Activated T-helper 1 cell treated with Interleukin-2 at 50 U/mL for 16 hours (primary cell): Measurements from ENCODE around the gene PIGW.
A peak's percentile ranks its signal among the peaks of the same experiment; 100 is the strongest.
"Not testable (repeated sequence)": the region's sequence is repeated elsewhere in the genome, so short reads cannot be mapped to it uniquely, and the experiment has no call there.

Experiments used
- DNase-seq: peaks from one replicate; pipeline ENCODE4 v3.0.0-alpha.2; 2020; ENCODE audit warnings: low read depth

The PIGW gene

DNA sequence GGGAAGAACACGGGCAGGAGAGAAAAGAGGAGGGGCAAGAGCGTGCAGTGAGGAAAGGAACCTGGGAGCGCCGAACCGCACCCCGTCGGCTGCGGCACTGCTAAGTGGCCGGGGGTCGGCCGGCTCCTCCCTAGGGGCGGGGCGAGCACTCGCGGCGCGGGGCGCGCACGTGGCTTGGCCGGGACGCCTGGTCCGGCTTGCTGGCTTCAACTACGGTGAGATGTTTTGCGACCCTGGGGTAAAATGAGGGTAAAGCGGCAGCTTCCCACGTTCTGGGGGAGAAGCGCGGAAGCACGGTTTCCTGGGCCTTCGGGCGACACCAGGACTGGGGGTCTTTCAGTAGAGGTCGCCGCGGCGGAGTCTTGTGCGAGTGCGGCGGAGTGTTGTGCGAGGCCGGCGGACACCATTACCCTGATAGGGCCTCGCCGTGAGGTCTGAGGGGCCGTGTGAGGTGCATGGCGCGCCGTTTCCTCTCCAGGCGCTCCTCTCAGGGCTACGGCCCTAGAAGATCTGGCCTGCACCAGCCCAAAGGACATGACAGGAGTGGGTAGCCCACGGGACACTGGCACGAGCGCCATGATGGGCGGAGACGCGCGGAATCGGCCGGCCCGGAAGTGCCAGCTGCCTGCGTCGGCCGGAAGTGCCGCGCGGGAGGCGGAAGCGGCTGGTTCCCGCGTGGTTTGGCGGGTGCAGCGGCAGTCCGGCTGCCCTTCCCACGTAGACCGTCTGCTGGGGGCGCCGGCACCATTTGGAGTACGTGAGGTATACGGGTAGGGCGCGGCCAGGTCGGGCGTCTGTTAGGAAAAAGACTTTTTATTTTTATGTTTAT lies at the start of gene PIGW, which contains the start of gene MYO19:
PIGW (plus strand) TSS at position 148 of the 829 bp plus-strand sequence. CDS start 2,115 bp downstream, outside the sequence.
MYO19 (minus strand) TSS at position 29 of the 829 bp plus-strand sequence. CDS start 2,330 bp downstream, outside the sequence.
- peak; percentile 81 for DNase-seq

GRCh38 chr17:36485027-36485426 lies 49.8 kb upstream of the PIGW start:
- DNase-seq = no peak

DNA sequence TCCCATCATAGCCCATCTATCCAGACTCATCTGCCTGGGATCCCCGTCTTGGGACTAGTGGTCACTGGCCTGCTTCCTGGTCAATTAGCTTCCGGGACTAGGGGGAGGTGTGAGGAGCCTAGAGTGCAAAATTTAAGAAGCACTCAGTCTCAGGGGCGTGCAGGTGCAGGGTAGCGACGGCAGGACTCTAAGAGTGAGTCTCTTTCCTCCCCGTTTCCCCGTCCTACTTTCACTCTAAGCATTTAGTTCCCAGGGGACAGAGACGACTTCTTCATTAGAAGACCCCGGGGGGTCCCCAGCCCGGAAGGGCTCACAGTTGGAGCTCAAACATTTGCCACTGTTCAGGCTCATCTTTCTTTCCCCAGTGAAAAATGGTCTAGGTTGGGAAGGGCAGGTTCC lies 49.0 kb upstream of the PIGW start:
- no peak for DNase-seq

GRCh38 chr17:36486204-36487194 lies 48.3 kb upstream of the PIGW start, which contains the start of gene ZNHIT3:
ZNHIT3 (plus strand) TSS chr17:36486681; CDS start chr17:36486700, 19 bp downstream.
- peak; percentile 81 for DNase-seq

DNA sequence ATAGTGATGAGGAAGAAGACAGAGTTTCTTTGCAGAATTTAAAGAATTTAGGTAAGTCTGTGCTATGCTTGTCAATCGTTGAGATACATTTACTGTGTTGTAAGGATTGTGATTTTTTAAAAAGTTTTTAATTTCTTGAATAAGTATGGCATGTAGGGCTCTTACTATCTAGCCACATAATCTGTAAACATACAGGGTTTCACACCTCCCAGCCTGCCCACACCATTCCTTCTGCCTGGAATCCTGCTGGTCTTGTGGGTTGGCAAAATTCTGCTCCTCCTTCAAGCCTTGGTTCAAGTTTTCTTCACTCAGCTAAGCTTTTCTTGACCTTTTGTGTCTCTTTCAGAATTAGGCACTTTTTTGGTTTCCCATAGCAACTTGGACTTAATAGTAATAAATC lies 40.8 kb upstream of the PIGW start:
- DNase-seq = no peak

DNA sequence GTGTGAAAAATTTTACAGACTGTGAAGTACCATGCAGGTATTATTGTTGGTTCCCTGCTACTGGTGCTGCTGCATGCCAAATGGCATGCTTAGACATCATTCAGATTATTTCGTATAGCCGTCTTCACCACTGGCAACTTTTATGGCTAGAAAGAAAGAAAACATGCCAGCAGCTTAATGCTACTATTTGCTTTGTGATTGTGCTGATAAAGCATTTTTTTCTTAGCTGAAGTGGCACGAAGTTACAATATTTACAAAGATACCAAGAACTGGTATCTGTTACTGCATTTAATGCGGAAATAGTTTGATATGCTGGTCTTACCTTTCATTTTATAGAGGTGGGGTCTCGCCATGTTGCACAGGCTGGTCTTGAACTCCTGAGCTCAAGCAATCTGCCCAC lies 40.1 kb upstream of the PIGW start:
- DNase-seq = no peak

DNA sequence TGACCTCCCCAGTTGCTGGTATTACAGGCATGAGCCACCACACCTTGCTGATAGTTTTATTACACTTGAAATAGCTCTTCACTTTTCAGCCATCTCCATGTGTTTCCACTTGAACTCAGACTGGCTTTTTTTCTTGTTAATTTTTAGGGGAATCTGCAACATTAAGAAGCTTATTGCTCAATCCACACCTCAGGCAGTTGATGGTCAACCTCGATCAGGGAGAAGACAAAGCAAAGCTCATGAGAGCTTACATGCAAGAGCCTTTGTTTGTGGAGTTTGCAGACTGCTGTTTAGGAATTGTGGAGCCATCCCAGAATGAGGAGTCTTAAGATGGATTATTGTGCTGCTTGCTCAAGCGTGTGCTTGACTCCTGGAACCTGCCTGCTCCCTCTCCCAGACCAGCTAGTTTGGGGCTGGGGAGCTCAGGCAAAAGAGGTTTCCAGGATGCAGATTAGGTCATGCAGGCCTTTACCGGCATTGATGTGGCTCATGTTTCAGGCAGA lies 39.7 kb upstream of the PIGW start:
- DNase-seq = no peak

DNA sequence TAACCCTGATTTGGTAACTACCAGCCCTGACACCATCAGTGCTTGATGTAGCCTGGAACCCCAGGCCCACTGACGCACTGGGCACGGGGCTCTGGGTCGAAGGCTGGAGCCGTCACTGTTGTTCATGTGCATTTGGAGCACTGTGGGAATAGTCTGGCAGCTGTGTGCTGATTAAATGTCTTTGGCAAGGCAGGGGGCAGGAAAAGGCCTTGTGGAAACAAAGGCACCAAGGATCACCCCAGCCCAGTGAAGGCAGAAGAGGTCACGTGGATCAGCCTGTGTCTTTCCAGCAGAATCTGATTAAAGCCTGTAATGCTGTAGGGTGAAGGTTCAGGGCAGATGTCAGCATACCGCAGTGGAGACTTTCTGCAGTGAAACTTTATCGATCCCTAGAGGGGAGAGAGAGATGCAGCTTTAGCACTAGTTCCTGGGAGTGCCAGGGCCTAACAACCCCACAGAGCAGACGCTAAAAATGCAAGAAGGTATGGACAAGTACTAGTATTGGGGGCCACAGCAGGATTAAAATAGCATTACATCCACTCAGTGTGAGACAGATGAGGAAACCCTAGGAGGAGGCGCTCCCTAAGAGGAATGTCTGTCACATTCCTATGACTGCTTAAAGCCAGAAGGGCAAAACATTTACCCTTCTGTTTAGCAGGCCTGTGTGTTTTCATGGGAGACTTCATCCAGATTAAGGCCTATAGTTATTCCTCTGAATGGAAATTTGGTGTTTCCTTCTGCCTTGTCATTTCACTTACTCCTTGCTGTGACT lies 38.6 kb upstream of the PIGW start:
- no peak for DNase-seq

- no peak for DNase-seq
Measured at GRCh38 chr17:36498155-36498554, 36.6 kb upstream of the PIGW start.

DNA sequence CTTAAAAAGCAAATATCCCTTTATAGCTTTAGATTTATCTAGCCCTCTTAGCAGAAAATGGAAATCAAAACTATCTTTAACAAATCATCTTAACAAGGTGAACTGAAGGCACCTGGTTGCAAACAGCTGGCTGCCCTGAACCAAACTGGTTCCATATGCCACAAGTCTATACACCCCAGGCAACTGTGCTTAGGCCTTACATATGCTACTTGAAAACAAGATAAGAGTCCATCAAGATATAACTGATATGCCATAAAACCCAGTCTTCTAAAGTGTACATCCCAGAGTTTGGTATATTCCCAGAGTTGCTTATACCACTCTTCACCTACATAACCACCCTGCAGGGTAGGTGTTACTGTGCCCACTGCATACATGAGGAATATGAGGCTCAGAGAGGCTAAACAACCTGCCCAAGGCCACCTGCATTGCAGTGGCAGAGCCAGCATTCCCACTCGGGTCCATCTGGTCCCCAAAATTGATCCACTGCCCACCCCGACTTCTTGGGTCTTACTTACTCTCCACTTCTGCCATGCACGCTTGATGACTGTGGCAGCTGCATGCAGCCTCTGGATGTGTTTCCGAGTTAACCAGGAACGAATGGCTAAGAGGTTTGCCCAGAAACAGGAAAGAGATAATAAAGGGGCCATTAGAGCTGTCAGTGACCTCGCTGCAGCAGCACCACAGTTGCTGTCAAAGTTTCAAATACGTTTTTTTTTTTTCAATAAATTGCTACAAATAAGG lies 36.1 kb upstream of the PIGW start:
- no peak for DNase-seq

DNA sequence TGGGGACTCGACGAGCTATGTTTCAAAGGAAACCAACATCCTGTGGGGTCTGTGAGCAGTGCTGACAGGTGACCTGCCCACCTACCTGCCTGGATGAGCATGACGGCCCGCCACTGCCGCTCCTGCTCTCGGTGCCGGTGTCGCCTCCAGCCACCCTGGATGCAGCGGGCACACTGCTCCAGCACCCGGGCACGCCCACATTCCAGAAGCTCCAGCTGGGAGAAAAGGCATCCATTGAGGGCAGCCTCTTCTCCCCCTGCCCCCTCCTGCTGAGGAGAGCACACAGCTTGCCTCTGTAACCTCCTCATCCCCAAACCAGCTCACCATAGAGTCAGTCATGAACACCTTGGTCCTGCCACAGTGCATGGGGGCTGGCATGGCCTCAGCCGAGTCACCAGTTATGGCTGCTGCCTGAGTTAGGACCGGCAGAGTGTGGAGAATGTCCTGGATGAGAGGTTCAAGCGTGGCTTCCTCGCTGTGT lies 34.0 kb upstream of the PIGW start:
- no peak for DNase-seq

GRCh38 chr17:36501351-36501750 lies 33.4 kb upstream of the PIGW start:
- DNase-seq = no peak

- no peak for DNase-seq
Measured at GRCh38 chr17:36501963-36502362, 32.8 kb upstream of the PIGW start.

- no peak for DNase-seq
Measured at GRCh38 chr17:36503456-36504155, 31.2 kb upstream of the PIGW start.

GRCh38 chr17:36504156-36504545 lies 30.6 kb upstream of the PIGW start:
- DNase-seq = no peak

GRCh38 chr17:36505171-36505570 lies 29.6 kb upstream of the PIGW start:
- DNase-seq = no peak

DNA sequence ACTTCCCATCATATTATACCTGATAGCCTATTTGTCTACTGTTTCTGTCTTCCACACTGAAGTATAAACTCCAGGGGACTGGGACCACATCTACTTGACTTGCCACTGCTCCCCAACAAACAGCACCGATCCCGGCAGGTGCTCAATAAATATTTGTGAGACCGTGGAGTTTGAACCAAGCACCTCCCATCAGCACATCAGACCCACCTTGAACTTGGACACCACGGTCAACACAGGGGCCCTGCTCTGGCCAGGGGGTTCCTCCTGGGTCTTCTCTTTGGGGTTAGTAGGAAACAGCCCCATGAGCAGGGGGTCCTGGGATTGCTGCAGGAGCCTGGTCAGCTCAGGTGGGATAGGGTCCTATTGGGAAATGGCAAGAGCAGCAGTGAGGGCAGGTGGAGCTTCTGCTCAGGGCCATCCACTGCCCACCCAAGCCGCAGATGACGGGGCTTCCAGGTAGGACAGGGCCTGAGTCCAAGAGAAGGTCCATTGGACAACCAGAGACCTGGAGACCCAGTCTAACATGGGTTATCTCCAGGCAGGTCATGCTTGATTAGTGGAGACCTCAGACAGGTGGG lies 28.4 kb upstream of the PIGW start:
- no peak for DNase-seq

GRCh38 chr17:36506831-36507230 lies 28.0 kb upstream of the PIGW start:
- no peak for DNase-seq

GRCh38 chr17:36507266-36507665 lies 27.5 kb upstream of the PIGW start:
- no peak for DNase-seq

GRCh38 chr17:36508439-36508838 lies 26.3 kb upstream of the PIGW start:
- not testable (repeated sequence) for DNase-seq
